GM21528 (cell line): ENCODE data around the gene AHDC1.
"Not testable (repeated sequence)": the region's sequence is repeated elsewhere in the genome, so short reads cannot be mapped to it uniquely, and the experiment has no call there.

Experiments used
- ATAC-seq: cut with Tn5 transposase; IDR thresholded peaks from one replicate; pipeline ENCODE4 v1.9.1; 2021; ENCODE audit warnings: mild to moderate bottlenecking, moderate library complexity; ENCODE audit not compliant: unreplicated experiment, low FRiP score

Gene AHDC1, protein sequence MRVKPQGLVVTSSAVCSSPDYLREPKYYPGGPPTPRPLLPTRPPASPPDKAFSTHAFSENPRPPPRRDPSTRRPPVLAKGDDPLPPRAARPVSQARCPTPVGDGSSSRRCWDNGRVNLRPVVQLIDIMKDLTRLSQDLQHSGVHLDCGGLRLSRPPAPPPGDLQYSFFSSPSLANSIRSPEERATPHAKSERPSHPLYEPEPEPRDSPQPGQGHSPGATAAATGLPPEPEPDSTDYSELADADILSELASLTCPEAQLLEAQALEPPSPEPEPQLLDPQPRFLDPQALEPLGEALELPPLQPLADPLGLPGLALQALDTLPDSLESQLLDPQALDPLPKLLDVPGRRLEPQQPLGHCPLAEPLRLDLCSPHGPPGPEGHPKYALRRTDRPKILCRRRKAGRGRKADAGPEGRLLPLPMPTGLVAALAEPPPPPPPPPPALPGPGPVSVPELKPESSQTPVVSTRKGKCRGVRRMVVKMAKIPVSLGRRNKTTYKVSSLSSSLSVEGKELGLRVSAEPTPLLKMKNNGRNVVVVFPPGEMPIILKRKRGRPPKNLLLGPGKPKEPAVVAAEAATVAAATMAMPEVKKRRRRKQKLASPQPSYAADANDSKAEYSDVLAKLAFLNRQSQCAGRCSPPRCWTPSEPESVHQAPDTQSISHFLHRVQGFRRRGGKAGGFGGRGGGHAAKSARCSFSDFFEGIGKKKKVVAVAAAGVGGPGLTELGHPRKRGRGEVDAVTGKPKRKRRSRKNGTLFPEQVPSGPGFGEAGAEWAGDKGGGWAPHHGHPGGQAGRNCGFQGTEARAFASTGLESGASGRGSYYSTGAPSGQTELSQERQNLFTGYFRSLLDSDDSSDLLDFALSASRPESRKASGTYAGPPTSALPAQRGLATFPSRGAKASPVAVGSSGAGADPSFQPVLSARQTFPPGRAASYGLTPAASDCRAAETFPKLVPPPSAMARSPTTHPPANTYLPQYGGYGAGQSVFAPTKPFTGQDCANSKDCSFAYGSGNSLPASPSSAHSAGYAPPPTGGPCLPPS (N-terminal part only)

DNA sequence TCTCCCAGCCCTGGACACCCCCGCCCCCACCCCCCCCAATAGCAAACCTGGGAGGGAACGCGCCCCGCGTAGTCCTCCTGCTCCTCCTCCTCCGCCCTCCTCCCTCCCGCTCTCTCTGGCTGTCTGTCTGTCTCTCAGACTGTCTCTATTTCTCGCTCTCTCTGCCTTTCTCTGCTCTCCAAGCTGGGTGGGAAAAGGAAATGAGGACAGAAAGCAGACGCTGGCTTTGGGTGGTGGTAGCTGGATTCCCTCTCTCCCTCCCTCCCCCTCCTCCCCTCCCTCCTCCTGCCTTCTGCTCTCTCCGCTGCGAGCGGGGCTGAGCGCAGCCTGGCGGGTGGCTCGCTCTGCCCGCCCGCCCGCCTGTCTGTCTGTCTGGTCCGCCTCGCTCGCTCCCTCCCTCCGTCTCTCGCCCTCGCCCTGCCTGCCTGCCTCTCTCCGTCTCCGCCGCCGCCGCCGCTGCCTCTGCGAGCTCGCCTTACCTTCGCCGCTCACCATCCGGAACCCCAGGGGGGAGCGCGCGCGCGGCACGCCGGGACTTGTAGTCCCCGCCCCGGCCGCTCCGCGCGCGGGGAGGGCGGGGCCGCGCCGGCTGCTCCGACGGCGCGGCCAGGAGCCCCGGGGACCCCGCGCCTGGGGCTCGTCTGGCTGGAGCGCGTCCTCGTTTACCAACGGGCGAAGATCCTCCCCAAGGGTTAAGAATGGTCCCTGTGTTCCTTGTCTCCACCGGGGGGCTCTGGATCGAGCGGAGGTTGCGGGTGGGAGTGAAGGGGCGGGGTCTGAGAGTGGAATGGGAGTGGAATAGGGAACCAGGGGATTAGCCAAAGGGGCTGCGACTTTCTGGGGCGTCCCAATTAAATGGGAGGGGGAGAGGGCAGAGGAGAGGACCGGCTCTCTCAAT, at the start of gene AHDC1:
Gene AHDC1, minus strand, starts transcription at position 464 of the 898 bp plus-strand sequence. CDS start 52,029 bp downstream, outside the sequence.
- peak; percentile 40 for ATAC-seq

DNA sequence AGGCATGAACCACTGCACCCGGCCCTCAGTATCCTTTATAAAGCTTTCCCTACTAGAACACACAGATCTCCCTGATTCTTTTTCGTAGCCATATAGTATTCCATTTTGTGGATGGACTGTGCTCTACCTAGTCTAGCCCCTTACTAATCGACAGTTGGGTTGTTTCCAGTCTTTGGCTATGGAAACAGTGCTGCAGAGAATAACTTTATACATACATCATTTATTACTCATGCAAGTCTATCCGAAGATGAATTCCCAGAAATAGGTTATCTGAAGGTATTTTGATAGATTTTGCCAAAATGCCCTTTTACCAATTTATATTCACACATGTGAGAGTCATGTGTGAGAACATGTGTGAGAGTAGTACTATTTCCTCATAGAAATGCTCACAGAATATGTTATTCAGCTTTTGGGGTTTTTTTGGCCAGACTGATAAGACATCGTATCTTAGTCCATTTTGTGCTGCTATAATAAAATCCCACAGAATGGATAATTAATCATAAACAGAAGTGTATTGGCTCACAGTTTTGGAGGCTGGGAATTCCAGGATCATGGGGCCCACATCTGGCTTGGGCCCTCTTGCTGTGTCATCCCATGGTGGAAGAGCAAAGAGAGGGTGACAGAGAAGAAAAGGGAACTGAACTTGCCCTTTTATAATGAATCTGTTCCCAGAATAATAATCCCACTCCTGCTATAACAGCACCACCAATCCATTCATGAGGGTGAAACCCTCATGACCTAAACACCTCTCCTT, 48.3 kb upstream of the AHDC1 start:
- no peak for ATAC-seq

DNA sequence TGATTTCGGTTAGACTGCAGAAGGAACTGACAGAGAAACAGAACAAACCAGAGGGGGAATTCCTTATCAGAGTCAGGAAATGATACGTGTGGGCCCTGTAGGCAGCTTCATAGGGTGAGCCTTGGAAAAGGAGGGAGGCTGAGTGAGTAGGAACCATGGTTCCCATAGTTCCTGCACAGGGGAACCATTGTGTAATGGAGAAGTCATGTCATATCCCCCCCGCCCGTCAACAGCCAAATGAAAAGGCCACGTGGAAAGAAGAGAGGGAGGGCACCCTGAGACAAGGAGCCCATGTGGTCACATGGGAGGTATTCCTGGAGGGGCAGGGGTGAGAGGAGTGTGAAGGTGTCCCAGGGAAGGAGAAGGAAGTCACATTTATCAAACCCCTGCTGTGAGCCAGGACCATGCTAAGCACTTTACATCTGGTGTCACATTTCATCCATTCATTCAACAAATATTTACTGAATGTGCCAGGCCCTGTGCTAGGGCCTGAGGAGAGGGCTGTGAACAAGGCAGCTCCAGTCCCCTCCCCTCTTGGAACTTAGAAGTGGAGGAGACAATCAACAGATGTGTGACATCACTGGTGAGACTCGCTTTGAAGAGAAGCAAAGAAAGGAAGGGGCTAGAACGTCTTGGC, 46.7 kb upstream of the AHDC1 start:
- ATAC-seq = no peak

DNA sequence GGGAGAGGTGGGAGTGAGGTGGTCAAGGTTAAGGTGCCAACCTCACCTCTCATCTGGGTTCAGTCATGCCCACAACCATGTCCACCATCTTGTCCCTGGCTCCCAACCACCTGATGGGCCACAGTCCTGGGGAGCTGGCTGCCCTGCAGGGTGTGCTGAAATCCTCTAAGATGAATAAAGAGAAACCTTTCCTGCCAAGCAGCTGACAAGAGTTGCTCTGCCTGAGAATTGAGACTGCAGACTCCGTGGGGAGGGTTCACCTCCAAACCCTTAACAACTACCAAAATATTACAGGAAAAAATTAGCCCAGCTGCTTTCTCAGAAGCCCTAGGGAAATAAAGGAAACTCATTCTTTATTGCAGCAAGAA, 46.2 kb upstream of the AHDC1 start:
- ATAC-seq = no peak

DNA sequence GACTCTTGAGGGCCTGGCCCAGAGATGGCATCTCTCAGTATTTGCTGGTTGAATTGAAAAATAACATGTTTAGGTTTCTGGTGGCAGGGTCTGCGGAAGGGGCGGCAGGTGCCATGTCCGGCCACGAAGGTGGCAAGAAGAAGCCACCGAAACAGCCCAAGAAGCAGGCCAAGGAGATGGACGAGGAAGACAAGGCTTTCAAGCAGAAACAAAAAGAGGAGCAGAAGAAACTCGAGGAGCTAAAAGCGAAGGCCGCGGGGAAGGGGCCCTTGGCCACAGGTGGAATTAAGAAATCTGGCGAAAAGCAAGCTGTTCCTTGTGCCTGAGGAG, 45.3 kb upstream of the AHDC1 start:
- no peak for ATAC-seq

DNA sequence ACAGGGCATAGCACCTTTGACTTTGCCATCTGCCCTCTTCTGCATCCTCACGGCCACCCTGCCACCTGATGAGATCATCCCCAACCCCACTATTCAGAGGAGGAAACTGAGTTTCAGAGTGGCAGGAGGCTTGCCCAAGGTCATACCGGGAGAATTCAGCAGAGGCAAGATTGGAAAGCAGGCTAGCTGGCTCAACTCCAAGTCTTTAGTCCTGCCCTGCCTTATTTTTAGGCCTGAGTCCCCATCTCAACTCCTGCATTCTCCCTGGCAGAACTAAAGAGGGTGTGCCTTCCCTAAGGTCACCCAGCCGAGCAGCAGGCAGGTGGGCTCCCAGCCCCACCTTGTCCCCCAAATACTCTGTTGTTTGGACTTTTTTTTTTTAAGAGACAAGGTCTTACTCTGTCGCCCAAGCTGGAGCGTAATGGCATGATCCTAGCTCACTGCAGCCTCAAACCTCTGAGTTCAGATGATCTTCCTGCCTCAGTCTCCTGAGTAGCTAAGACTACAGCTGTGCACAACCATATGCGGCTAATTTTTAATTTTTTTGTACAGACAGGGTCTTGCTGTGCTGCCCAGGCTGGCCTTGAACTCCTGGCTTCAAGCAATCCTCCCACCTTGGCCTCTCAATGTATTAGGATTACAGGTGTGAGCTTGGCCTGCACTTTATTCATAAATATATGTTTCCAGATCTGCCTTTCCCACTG, 44.8 kb upstream of the AHDC1 start:
- ATAC-seq = no peak

DNA sequence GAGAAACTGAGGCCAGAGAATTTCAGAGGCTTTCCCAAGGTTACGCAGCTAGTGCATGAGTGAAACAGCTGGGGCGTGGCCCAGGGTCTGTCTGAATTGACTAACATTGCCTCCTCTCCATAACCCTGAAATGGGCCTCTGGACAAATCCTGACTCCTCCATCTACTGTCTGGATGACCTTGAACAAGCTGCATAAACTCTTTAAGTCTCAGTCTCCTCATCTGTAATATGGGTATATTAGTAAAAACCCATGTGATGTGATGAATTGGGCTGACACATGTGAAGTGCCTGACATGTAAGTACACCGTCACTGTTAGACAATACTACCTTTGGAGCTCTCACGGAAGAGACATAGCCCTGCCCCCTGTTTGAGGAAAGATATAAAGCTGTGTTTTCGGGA, 43.4 kb upstream of the AHDC1 start:
- no peak for ATAC-seq

DNA sequence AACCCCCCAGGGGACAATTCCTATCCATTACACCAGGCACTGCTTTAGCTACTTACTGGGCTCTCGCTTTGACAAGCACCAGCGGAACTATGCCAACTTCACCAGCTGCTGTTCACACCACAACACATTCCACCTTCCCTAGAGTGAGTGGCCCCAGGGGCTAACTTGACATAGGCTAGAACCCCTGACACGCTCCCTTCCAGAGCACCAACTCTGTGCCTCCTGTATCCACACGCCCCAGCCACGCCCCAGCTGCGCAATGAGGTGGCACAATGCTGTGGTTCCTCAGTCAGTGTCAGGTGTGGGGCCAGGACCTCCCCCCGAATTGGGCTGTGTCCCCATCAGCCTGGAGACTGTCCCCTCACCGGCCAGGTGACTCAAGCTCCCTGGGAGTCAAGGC, 42.7 kb upstream of the AHDC1 start:
- no peak for ATAC-seq

DNA sequence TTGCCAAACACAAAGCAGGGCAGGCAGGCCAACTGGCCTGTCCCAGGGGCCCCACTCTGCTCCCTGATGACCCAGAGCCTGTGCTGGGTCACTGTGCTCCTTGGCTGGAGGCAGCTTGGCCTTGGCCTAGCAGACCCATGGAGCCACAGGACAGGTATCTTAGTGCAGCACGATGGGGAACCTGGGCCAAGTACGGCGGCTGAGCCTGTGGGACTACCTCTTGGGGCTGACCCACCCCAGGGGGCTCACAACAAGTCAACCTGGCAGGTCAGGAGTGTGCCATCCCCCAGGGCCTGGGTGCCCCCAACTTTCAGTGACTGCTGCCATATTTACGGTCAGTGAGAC, 41.1 kb upstream of the AHDC1 start:
- ATAC-seq = no peak

DNA sequence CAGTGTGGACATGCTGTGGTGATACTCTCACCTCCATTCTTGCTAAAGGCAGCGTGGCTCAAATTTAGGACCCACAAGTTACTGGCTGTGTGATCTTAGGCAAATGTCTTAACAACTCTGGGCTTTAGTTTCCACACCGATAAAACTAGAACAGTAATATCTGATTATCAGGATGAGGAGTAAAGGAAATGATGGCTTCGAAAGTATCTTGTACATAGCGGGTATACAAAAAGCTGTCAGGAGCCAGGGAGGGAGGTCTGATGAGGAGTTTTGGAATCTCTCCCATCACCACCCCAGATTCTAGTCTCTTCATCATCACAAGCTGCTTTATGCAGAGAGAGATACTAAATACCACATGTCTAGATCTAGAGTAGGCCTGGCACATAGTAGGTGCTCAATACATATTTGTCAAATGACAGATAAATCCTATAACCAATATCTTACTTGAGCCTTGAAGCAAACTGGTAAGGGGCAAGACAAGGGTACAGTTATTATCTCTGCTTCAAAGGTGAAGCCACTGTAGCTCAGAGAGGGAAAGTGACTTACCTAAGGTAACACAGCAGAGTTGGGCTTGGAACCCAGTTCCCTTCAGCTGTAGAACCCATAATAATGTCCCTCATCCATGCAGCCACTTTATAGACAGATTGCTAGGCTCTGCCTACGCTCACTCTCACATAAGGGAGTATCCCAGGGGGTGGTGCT, 40.6 kb upstream of the AHDC1 start:
- no peak for ATAC-seq

DNA sequence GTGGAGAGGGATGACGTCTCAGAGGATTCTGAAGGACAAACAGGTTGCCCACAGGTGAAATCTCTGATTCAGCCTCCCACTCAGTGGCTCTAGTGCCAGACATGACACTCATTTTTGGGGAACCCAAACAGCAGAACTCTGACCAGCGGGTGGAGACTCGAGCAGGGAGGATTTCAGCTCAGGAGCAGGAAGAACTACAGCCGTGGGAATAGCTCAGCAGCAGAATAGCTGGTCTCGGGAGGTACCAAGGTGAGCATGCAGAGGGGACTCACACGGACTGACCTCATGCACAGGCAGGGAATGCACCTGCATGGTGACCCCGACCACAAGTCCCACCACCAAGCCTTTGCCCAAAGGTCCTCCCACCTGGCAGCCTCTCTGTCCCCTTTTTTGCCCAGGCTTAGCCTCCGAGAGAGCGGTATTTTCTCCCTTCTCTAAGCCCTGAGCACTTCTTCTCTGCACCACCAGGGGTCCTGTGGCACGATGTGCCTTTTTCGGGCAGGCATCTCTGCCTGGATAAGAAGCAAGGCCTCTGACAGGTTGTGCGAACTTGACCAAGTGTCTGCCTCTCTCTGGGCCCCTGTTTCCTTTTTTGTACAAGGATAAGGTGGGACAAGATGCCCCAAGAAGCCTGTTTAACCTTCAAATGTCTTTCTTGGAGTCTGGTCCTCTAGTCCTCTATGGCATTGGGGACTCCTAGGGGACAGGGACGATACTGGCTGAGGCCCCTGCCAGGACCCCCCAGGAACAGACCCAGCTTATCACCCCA, 39.8 kb upstream of the AHDC1 start:
- peak; percentile 57 for ATAC-seq

DNA sequence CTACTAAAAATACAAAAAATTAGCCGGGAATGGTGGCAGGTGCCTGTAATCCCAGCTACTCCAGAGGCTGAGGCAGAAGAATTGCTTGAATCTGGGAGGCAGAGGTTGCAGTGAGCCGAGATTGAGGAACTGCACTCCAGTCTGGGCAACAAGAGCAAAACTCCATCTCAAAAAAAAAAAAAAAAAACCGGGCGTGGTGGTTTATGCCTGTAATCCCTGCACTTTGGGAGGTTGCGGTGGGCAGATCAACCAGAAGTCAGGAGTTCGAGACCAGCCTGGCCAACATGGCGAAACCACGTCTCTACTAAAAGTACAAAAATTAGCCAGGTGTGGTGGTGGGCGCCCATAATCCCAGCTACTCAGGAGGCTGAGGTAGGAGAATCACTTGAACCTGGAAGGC, 36.6 kb upstream of the AHDC1 start:
- not testable (repeated sequence) for ATAC-seq

DNA sequence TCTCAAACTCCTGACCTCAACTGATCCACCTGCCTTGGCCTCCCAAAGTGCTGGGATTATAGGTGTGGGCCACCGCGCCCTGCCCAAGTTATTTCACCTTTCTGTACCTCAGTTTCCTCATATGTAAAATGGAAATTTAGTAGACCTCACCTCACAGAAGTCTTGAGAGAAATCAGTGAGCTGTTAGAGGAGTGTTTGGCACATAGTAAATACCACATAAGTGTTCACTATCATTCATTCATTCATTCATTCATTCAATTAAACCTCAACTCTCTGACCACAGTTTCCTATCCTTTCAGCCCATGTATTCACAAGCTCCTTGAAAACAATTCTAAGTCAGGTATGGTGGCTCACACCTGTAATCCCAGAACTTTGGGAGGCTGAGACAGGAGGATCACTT, 34.9 kb upstream of the AHDC1 start:
- ATAC-seq = no peak

DNA sequence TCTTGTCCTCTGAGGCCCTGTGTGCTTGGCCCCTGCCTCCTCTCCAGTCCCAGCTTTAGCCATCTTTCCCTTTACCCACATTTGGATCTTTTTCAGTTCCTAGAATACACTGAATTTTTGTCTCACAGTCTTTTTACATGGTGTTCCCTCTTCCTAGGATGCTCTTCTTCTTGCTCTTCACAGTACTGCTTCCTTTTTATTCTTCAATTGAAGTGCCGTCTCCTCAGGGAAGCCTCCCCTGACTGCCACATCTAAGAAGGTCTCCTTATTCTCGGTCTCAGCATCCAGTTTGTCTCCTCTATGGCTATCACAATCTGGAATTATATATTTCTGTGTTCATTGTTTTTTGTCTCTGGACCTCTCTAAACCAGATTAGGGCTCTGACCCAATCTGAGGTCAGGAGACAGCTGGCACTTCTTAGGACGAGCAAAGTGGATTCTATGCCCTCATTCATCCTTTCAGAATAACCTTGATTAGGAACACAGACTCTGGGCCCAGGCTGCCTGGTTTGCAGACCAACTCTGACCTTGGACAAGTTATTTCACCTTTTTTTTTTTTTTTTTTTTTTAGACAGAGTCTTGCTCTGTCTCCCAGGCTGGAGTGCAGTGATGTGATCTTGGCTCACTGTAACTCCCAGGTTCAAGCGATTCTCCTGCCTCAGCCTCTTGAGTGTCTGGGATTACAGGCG, 34.2 kb upstream of the AHDC1 start:
- no peak for ATAC-seq

DNA sequence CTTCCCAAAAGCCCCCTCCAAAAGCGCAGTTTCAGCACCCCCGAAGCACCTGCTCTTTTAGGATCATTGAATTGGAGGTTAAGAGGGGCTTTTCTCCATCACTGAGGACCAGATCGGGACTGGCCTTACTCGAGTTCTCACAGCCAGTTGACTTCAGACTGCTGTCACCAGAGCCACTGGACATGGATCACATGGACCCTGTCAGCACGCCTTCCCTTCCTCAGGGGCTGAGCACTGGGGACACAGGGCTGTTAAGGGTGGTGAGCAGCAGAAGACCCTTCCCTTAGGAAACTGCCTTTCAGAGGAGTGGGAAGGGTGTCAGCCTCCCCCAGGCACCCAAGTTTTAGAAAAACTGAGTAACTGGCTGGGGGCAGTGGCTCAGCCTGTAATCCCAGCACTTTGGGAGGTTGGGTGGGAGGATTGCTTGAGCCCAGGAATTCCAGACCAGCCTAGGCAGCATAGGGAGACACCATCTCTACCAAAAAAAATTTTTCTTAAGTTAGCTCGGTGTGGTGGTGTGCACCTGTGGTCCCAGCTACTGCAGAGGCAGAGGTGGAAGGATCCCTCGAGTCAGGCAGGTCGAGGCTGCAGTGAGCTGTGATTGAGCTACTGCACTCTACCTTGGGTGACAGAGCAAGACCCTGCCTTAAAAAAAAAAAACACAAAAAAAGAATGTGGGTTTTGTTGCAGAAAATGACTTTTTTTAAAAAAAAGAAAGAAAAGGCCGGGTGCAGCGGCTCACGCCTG, 31.6 kb upstream of the AHDC1 start:
- ATAC-seq = no peak

DNA sequence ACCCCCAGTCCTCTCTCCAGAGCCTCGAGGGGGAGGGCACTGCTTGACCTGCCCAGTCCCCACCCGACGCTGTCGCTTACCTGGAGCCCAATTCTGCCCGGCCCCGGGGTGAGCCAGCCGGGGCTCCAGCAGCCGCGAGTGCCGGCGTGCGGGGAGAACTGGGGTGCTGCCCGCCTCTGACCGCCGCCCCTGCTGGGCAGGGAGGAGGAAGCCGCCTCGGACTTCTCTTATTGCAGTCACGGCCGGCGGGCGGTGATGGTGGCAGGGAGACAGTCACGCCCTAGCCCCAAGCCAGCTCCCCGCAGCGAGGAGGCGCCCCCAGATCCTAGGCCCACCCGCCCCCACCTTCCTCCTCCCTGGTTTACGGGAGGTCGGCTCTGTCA, 31.0 kb upstream of the AHDC1 start, which contains the start of gene FGR:
Gene FGR, minus strand, starts transcription at position 201 of the 383 bp plus-strand sequence. CDS start 11,269 bp downstream, outside the sequence.
- no peak for ATAC-seq
